GM13976 (cell line): ENCODE data around the gene TBL1Y.

Source experiments
- DNase-seq: peaks from one replicate; pipeline ENCODE4 v3.0.0; 2012; ENCODE audit warnings: low spot score
- in situ Hi-C: fragments of 300-500 bp; cut with MboI; formaldehyde crosslinking; loops from one replicate; pipeline ENCODE4 v1.12.0; 2022; ENCODE audit warnings: low sequenced_read_pairs, mixed read lengths, inconsistent platforms; ENCODE audit not compliant: unreplicated experiment
- TF ChIP-seq, protein P1 (sequence below): IDR thresholded peaks from 2 replicates; pipeline ENCODE4 v1.5.1; 2012; ENCODE audit warnings: borderline replicate concordance, mild to moderate bottlenecking; ENCODE audit not compliant: insufficient read depth; ENCODE audit errors: extremely low read depth, missing control alignments, control extremely low read depth

TBL1Y gene

DNA sequence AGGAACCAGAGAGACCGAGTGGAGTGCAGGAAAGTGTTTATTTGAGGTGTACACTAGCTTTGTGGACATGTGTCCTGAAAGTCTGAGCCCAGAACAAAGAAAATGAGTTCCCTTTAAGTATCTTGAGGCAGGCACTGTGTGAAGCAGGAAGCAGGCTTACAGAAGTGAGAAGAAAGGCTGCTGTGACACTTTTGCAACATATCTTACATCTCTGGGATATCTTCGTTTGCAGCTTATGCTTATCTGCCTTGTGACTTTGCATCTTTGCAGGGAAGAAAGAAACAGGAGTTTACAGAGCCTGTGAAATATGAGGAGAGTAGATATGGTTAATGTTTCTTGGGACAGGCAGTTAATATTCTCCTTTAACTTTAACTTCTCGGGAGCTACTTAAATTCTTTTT, 92.1 kb downstream of the TBL1Y start:
- in situ Hi-C loops: no loop called here
- TF ChIP-seq, protein P1, sequence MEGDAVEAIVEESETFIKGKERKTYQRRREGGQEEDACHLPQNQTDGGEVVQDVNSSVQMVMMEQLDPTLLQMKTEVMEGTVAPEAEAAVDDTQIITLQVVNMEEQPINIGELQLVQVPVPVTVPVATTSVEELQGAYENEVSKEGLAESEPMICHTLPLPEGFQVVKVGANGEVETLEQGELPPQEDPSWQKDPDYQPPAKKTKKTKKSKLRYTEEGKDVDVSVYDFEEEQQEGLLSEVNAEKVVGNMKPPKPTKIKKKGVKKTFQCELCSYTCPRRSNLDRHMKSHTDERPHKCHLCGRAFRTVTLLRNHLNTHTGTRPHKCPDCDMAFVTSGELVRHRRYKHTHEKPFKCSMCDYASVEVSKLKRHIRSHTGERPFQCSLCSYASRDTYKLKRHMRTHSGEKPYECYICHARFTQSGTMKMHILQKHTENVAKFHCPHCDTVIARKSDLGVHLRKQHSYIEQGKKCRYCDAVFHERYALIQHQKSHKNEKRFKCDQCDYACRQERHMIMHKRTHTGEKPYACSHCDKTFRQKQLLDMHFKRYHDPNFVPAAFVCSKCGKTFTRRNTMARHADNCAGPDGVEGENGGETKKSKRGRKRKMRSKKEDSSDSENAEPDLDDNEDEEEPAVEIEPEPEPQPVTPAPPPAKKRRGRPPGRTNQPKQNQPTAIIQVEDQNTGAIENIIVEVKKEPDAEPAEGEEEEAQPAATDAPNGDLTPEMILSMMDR: no peak
- no peak for DNase-seq

DNA sequence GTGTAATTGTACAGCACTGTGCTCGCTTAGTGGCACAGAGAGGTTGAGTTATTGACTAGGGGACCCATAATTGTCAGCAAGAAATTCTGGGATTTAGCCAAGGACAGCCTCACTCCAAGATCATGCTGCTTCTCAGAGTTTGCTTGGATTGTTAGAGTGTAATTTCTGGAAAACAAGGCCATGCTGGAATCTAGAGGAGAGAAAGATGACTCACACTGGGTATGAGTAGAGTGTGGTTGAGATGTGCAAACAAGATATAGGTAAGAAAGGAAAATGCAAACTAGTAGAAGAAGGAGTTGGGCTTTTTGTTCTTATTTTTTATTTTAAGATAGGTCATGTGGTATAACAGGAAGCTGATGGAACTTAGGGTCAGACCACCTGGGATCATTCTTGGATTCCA, 97.4 kb downstream of the TBL1Y start:
- DNase-seq: no peak
- TF ChIP-seq, protein P1: no peak
- in situ Hi-C loops: no loop called here

DNA sequence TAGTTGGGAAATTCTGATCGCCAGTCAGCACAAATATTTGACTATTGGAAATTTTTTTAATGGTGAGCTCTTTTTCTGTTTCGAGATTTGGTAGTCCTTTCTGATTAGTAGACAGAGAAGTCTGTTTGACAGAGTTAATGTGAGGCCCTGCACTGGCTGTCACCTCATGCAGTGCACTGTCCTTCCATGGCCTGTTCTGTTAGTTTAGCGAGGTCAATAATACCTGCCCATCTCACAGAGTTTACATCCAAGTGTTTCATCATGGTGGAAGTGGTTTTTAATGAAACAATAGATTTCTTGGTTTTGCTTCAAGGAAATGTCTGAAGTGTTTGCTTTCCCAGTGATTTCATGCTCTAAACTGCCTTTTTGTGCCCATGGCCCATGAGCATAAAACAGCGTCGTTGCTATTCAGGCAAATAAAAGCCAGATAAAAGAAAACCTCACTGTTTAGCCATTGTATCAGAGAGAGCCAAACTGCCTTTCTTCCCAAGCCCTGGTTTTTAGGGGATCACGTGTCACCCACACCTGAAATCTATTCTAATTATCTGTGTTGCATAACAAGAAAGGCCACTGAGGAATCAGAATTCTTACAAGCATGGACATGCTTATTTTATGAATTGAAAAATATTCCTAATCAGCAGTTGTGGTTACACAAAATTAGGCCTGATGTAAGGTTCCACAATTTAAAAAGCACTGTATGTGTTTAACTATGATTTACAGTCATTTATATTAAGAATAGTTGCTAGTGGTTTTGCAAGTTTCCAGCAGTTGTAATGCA, 98.3 kb downstream of the TBL1Y start:
- TF ChIP-seq, protein P1: no peak
- no peak for DNase-seq
- in situ Hi-C loops: no loop called here

DNA sequence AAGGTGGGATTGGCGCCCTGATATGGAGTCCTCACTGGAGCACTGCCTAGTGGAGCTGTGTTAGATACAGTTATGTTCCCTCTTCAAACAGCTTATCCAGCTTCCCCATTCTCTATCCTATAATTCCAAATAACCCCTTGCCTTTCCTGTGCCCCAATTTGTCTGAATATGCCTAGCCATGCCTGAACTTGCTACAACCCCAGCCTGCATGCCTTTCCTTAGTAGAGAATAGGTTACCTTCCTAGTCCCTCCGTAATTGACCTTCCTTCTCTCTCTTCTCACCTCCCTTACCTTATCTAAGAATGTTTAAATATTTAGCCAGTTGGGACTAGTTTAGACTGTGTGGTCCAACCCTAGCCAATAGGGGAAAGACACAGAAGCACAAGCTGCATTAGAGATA, 102.6 kb downstream of the TBL1Y start:
- TF ChIP-seq, protein P1: no peak
- no peak for DNase-seq
- in situ Hi-C loops: no loop called here

DNA sequence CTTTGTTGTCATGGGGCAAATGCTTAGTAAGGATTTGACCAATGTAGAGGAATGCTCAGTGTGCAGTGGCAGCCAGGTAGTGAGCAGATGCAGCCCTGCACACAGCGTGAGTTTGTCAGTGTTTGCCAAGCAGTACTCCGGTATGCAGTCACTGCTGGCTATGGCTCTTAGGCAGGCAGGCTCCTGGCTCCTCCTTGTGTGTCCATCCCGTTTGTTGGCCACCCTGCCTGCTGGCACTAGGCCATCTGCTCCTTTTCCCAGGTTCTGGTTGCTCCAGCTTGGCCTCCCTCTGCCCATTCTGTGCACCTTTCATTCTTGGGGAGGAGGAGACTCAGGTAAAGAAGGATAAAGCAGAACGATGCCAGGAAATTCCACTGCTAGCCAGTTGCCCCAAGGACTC, 106.0 kb downstream of the TBL1Y start:
- in situ Hi-C loops: no loop called here

DNA sequence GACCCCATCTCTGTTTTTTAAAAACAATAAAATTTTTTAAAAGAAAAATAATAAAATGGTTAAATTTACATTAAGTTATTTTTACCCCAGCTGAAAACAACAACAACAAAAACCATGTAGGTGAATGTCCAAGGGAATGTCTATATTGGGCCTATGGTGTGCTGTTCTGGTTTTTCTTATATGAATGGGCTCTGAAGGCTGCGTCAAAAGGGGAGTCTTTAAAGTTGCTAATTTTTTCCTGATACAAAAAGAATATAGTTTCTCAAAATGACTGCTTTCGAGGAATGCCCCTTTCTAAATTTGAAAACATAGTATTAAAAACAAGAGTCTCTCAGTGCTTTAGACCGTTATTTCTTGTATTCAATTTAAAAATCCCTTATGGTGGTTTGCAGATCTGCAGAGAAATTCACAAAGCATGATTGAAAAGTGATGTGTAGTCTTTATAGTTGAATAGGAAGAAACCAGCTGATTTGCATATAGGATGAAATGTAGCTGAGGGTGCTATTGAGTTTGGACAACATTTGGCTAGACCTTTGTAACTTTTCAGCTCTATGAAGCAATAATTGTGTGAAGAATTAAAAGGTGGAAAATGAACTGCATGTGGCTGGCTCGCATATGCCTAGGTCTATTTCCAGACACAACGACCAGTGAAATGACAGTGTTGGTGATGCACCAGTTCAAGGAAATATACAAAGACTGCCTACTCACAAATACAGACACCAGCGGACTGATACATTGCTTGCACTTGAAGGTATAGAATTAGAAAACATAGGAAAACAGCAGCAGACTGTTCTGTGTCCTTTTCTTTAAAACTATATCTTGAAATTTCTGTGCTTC, 107.0 kb downstream of the TBL1Y start:
- in situ Hi-C loops: no loop called here
- TF ChIP-seq, protein P1: no peak
- no peak for DNase-seq

More for the DNA sequence above, 106.0 kb downstream of the TBL1Y start:
- TF ChIP-seq, protein P1: no peak
- DNase-seq: no peak
